Body of pancreas (tissue), 4 donors: Measurements from ENCODE around the gene LNPEP.

Experiments used
- POLR2A ChIP-seq, 3 donors: fragments of 450-650 bp; IDR thresholded peaks; one replicate each; pipeline ENCODE4 v1.6.1; 2016; ENCODE audit warnings: antibody characterized with exemption in 3 of 3, mild to moderate bottlenecking in 2 of 3
- TF ChIP-seq, protein P1 (sequence below), 7 experiments: fragments of 450-650 bp in 4 of 7; fragments of 200-600 bp in 3 of 7; sonication (generic) in 3 of 7; IDR thresholded peaks; one replicate each; pipeline ENCODE4 v1.5.1; 2016 to 2019; ENCODE audit warnings: antibody characterized with exemption in 7 of 7

DNA sequence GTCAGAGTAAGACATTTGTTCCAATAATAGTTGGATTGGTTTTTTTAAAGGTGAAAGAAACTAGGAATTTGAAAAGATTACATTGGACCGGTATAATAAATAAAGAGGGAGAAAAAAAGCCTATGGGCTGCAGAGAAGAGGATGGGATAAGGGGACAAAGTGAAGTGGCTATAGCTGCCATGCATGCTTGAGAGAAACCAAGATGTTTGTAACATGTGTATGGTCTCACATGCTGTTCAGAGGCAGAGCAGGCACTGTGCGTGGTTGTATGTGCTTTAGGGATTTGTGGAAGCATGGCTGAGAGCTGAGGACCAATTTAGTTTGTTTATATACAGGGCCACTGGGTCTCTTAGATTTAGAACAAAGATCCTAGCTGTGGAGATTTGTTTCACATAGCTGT, 32.7 kb downstream of the LNPEP start:
- TF ChIP-seq, protein P1, sequence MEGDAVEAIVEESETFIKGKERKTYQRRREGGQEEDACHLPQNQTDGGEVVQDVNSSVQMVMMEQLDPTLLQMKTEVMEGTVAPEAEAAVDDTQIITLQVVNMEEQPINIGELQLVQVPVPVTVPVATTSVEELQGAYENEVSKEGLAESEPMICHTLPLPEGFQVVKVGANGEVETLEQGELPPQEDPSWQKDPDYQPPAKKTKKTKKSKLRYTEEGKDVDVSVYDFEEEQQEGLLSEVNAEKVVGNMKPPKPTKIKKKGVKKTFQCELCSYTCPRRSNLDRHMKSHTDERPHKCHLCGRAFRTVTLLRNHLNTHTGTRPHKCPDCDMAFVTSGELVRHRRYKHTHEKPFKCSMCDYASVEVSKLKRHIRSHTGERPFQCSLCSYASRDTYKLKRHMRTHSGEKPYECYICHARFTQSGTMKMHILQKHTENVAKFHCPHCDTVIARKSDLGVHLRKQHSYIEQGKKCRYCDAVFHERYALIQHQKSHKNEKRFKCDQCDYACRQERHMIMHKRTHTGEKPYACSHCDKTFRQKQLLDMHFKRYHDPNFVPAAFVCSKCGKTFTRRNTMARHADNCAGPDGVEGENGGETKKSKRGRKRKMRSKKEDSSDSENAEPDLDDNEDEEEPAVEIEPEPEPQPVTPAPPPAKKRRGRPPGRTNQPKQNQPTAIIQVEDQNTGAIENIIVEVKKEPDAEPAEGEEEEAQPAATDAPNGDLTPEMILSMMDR (IDR thresholded peaks at IDR 0.05) = no peak
- TF ChIP-seq POLR2A (IDR thresholded peaks at IDR 0.05) = no peak
